Tibial nerve (tissue), 4 donors: ENCODE data around the gene PGBD5.

ENCODE experiments used
- EP300 ChIP-seq, 2 donors: sonication (generic); formaldehyde crosslinking; IDR thresholded peaks; one replicate each; pipeline ENCODE4 v1.6.1; 2017; ENCODE audit warnings: antibody characterized with exemption in 2 of 2, mild to moderate bottlenecking in 1 of 2
- POLR2A ChIP-seq, 2 donors: fragments of 450-650 bp; IDR thresholded peaks; one replicate each; pipeline ENCODE4 v1.6.1; 2017; ENCODE audit warnings: antibody characterized with exemption in 2 of 2, mild to moderate bottlenecking in 2 of 2, moderate library complexity in 2 of 2
- TF ChIP-seq, protein P1 (sequence below), 5 experiments: fragments of 200-600 bp in 3 of 5; fragments of 450-650 bp in 2 of 5; sonication (generic) in 3 of 5; IDR thresholded peaks; one replicate each; pipeline ENCODE4 v1.5.1; 2016 to 2019; ENCODE audit warnings: antibody characterized with exemption in 5 of 5, mild to moderate bottlenecking in 3 of 5, moderate library complexity in 2 of 5

DNA sequence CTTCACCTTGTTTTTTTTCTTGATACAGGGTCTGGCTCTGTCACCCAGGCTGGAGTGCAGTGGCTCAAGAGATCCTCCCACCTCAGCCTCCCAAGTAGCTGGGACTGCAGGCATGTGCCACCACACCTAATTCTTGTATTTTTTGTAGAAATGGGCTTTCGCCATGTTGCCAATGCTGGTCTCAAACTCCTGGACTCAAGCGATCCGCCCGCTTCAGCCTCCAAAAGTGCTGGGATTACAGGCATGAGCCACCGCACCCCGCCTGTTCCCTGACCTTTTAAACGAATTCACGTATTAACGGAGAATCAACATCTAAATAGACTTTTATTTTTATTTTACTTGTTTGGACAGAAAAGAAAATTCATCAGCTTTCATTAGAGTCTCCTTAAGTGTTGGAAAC lies 104.8 kb downstream of the PGBD5 start:
- TF ChIP-seq, protein P1, sequence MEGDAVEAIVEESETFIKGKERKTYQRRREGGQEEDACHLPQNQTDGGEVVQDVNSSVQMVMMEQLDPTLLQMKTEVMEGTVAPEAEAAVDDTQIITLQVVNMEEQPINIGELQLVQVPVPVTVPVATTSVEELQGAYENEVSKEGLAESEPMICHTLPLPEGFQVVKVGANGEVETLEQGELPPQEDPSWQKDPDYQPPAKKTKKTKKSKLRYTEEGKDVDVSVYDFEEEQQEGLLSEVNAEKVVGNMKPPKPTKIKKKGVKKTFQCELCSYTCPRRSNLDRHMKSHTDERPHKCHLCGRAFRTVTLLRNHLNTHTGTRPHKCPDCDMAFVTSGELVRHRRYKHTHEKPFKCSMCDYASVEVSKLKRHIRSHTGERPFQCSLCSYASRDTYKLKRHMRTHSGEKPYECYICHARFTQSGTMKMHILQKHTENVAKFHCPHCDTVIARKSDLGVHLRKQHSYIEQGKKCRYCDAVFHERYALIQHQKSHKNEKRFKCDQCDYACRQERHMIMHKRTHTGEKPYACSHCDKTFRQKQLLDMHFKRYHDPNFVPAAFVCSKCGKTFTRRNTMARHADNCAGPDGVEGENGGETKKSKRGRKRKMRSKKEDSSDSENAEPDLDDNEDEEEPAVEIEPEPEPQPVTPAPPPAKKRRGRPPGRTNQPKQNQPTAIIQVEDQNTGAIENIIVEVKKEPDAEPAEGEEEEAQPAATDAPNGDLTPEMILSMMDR (IDR thresholded peaks at IDR 0.05): no peak
- TF ChIP-seq POLR2A (IDR thresholded peaks at IDR 0.05): no peak
- TF ChIP-seq EP300 (IDR thresholded peaks at IDR 0.05): no peak
